Renal pelvis (tissue), 12 donors: ENCODE data around the gene MESD. TPM values are rescaled to one million over a fixed set of nuclear protein-coding genes. Genes with fewer than 3 reads are reported as not detected.

Source experiments
- DNase-seq: peaks from one replicate; pipeline ENCODE4 v3.0.0-alpha.2; 2013
- long read RNA-seq, 16 experiments: transcript quantifications; one replicate each; lab custom pipeline, GENCODE V29; 2026
- polyA plus RNA-seq, 3 donors: library from polyadenylated mRNA; unstranded; fragments of 120-200 nt; gene quantifications; one replicate each; pipeline ENCODE4 v1.2.1, GENCODE V29; 2013; ENCODE audit not compliant: insufficient read length in 3 of 3

MESD gene
- polyA plus RNA-seq: 10 to 100 TPM; 41.4 to 45.2 (median 42.8) TPM
- long read RNA-seq, donor 1, full-length matches to known transcripts: 41 of 41 reads
- long read RNA-seq, donor 1, partial matches to known transcripts: 0 of 41 reads
- long read RNA-seq, donor 1, other reads (novel, unspliced or antisense): 0 of 41 reads
- long read RNA-seq, donor 2, full-length matches to known transcripts: 53 of 53 reads
- long read RNA-seq, donor 2, partial matches to known transcripts: 0 of 53 reads
- long read RNA-seq, donor 2, other reads (novel, unspliced or antisense): 0 of 53 reads
- long read RNA-seq, donor 3, full-length matches to known transcripts: 40 of 40 reads
- long read RNA-seq, donor 3, partial matches to known transcripts: 0 of 40 reads
- long read RNA-seq, donor 3, other reads (novel, unspliced or antisense): 0 of 40 reads
- long read RNA-seq, donor 4, full-length matches to known transcripts: 47 of 47 reads
- long read RNA-seq, donor 4, partial matches to known transcripts: 0 of 47 reads
- long read RNA-seq, donor 4, other reads (novel, unspliced or antisense): 0 of 47 reads
- long read RNA-seq, donor 5, full-length matches to known transcripts: 23 of 30 reads
- long read RNA-seq, donor 5, partial matches to known transcripts: 7 of 30 reads
- long read RNA-seq, donor 5, other reads (novel, unspliced or antisense): 0 of 30 reads
- long read RNA-seq, donor 6, full-length matches to known transcripts: 46 of 46 reads
- long read RNA-seq, donor 6, partial matches to known transcripts: 0 of 46 reads
- long read RNA-seq, donor 6, other reads (novel, unspliced or antisense): 0 of 46 reads
- long read RNA-seq, donor 7, full-length matches to known transcripts: 51 of 61 reads
- long read RNA-seq, donor 7, partial matches to known transcripts: 10 of 61 reads
- long read RNA-seq, donor 7, other reads (novel, unspliced or antisense): 0 of 61 reads
- long read RNA-seq, donor 8, full-length matches to known transcripts: 17 of 23 reads
- long read RNA-seq, donor 8, partial matches to known transcripts: 6 of 23 reads
- long read RNA-seq, donor 8, other reads (novel, unspliced or antisense): 0 of 23 reads
- long read RNA-seq, donor 9, full-length matches to known transcripts: 59 of 59 reads
- long read RNA-seq, donor 9, partial matches to known transcripts: 0 of 59 reads
- long read RNA-seq, donor 9, other reads (novel, unspliced or antisense): 0 of 59 reads
- long read RNA-seq, donor 10, full-length matches to known transcripts: 57 of 57 reads
- long read RNA-seq, donor 10, partial matches to known transcripts: 0 of 57 reads
- long read RNA-seq, donor 10, other reads (novel, unspliced or antisense): 0 of 57 reads
- long read RNA-seq, donor 11, full-length matches to known transcripts: 35 of 41 reads
- long read RNA-seq, donor 11, partial matches to known transcripts: 6 of 41 reads
- long read RNA-seq, donor 11, other reads (novel, unspliced or antisense): 0 of 41 reads
- long read RNA-seq, donor 12, full-length matches to known transcripts: 61 of 61 reads
- long read RNA-seq, donor 12, partial matches to known transcripts: 0 of 61 reads
- long read RNA-seq, donor 12, other reads (novel, unspliced or antisense): 0 of 61 reads
- long read RNA-seq, donor 13, full-length matches to known transcripts: 26 of 33 reads
- long read RNA-seq, donor 13, partial matches to known transcripts: 7 of 33 reads
- long read RNA-seq, donor 13, other reads (novel, unspliced or antisense): 0 of 33 reads
- long read RNA-seq, donor 14: 0 reads
- long read RNA-seq, donor 15: 0 reads
- long read RNA-seq, donor 16, full-length matches to known transcripts: 43 of 53 reads
- long read RNA-seq, donor 16, partial matches to known transcripts: 10 of 53 reads
- long read RNA-seq, donor 16, other reads (novel, unspliced or antisense): 0 of 53 reads

DNA sequence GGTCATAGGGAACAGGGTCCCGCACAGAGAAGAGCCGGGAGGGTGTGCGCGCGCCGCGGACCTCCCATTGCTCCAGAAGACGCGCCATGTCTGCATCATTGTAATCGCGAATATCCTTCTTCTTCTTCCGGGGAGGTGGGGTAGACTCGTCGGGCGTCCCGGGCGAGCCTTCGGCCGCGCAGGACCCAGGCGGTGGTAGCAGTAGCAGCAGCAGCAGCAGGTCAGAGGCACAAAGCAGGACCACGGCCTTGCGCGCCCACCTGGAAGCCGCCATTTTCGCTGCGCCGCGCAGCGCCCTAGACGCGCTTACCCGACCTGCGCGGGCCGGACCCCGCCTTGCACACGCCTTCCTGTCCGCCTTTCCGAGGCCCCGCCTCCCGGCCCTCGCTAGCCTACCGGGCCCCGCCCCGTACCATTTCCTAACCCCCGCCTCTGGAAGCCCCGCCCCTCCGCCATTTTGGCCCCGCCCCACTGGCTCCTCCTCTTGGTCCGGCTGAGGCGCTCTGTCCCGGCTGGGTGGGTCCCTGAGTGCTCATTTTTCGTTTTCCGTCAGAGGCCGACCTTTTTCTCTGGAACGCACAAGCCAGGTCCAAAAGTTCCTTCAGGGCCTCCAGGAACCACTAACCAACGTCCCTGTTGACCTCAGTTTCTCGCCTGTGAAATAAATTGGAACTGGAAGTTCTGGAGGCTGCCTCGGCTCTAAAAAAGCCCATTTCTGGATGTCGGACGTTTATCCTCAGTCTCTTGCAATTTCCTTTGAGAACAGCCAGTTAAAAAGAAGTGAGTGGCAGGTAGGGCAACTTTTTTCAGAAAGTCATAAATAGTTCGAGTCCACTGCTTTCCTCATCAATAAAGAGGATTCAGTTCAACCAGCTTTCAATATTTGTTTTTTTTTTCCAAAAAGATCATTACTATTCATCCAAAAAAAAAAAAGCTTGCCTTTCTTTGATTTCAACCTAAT, at the start of gene MESD:
Gene MESD, minus strand, starts transcription at position 302 of the 961 bp plus-strand sequence. Its CDS starts 28 bp downstream, at position 274.
- DNase-seq: peak; percentile 96

DNA sequence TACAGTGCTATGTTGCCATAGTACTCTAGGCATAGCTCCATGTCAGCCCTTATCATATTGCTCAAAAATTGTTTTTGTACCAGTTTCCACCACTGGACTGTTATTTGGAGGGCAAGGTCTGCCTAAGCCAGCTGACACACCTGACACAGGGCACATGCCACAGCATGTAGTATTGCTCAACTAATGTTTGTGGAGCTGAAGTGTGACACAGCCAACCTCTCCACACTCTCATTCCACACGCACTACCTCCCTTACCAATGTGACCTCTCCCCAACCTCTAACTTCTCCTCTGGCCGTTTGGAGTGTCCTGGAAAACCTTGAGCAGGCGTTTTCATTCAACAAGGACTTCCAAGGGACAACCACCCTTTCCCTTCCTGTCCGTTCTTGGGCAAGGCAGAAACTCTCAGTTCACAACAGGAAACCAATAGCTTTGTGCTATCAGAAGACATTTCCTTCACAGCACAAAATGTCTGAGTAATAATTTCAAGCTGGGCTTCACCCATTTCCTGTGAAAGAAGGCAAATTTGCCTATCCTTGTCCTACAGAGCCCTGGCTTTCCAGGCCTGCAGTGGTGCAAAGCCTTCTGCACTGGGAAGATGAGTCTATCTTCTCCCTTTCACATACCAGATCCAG, 49.5 kb upstream of the MESD start:
- no peak for DNase-seq

DNA sequence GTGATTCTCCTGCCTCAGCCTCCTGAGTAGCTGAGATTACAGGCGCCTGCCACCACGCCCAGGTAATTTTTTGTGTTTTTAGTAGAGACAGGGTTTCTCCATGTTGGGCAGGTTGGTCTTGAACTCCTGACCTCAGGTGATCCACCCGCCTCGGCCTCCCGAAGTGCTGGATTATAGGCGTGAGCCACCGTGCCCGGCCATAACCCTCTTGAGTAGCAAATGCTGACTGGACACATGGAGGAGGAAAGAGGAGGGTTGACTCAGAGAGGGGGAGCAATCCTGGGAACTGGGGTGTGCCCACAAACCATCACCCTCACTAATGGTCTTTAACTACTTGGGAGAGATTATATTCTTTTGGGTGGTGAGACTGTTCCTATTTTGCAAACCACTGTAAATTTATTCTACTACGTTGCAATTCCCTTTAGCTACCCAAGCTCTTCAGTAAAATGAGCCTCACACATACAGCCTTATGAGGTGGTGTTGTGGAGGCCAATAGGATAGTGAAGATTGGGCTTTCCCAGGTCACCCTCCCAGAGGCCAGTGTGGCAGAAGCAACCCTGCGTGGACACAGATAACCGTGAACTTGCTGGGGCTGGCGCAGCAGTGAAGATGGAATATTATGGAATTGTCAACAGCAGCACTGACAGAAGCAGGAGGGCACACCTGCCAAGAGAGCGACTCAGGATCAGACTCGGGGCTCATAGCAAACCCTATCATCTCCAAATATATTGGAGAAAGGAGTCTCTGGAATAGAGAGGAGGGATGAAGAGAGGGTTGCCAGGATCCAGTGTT, 48.5 kb upstream of the MESD start:
- DNase-seq: no peak

GRCh38 chr15:81033508-81033907, 43.9 kb upstream of the MESD start:
- no peak for DNase-seq

- no peak for DNase-seq
Measured at GRCh38 chr15:81032818-81033217, 43.2 kb upstream of the MESD start.

- DNase-seq: no peak
Measured at GRCh38 chr15:81032355-81032754, 42.7 kb upstream of the MESD start.

DNA sequence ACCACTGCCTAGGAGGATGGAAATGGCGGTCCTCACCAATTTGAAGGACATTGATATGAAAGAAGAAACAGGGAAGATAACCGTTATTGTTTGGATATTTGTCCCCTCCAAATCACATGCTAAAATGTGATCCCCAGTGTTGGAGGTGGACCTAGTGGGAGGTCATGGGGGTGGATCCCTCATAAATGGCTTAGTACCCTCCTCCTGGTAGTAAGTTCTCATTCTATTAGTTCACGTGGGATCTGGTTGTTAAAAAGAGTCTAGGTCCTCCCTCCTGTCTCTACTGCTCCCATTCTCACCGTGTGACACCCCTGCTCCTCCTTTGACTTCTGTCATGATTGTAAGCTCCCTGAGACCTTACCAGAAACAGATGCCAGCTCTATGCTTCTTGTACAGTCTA, 41.6 kb upstream of the MESD start:
- DNase-seq: no peak

GRCh38 chr15:81030301-81030750, 40.7 kb upstream of the MESD start:
- no peak for DNase-seq

DNA sequence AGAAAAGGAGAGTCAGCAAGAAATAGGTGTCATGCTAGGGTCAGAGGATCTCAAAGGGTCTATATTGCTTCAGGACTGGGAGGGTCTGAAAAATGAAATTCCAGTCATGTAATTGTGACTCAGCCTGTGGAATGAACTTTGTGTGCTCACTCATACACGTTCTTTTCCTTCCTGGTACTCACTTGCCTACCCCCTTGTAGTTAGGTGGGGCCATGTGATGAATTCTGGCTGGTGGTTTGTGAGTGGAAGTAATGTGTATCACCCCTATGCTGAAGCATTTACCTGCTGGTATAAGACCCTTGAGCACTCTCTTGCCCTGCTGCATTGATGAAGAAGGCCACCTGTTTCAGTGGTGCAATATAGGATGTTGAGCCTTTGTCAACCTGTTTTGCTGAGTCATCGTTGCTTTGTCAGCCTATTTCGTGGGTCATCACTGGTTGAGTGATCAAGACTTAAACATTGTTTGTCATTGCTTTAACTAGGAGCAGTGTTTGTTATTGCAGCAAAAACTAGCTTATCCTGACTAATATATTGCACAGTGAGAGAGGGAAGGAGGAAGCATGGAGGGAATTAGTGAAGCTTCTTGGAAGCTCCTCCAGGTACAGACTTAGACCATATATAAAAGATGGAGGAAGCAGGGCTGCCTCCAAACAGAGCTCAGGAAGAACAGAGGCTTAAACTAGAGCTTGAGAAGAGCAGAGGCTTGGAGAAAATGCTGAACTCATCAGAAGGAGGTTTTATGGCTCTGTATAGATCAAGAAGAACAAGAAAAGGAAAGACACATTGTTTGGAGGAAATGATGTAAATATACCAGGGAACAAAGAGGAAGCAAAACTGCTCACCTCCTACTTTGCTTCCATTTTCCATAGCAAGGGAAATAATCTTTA, 40.0 kb upstream of the MESD start:
- no peak for DNase-seq

DNA sequence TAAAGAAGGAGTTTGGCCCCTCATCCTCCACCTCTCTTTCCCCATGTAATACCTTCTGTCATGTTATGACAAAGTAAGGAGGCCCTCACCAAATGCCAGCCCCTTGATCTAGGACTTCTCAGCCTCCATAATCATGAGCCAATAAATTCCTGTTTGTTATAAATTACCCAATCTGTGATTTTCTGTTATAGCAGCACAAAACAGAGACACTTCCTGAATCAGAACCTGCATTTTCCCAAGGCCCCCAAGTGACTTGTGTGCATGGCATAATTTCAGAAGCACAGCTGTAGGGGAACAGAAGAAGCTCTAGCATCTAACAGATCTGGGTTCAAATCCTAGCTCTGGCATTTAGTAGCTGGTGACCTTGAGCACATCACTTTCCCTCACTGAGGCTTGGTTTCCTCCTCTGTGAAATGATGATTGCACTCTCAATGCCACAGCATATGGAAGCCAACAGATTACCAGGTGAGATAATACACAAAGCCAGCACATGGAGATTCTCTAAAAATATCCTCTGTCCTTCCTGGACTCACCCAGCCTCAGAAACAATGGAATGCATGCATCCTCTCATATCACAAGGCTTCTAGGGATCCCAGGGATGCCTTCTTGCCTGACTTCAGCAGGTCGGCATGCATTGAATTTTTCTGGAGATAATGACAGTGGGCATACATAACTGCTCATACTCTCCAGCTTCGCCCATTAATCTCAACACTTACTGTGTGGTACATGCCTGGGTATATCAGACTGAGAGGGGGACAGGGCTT, 37.4 kb upstream of the MESD start:
- DNase-seq: no peak

GRCh38 chr15:81025721-81026370, 36.2 kb upstream of the MESD start:
- DNase-seq: no peak

DNA sequence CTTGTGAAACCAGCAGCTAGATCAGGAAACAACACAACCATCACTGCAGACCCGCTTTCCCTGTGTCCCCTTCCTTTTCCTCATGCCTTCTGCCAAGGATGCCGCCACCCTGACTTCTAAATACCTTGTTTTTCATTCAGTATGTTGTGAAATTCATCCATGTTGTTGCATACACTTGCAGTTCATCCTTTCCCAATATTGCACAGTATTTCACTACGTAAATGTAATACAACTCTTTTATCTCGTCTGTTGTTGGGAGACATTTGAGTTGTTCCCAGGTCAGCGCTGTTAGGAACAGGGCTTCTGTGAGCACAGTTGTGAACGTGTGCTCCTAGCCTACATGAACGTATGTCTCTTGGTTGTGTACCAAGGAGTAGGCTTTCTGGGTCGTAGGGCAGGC, 35.3 kb upstream of the MESD start:
- no peak for DNase-seq

DNA sequence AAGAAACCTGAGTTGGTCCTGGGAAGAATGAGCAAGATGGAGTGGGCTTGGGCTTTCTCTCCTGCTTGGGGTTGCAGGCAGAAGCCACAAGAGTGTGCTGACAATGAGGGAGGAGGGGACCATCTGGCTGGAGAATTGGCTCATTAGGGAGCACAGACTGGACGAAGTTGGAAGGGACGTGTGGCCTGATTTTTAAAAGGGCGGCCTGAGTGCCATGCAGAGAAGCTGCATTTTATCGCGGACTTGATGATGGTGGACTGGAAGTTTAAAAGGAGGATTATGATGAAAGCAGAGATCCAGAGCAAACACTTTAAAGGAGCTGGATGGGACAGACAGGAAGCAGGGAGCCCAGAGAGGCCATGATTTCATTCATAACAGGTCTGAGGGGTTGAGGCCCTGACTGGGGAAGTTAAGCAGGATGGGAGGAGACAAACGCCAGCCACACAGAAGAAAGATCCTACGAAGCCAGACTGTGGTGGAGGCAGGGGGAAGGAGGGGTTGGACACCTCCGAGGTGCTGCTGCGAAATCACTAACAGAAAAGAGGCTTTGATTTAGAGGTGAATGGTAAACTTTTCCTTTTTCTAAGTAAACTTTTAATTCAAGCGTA, 34.8 kb upstream of the MESD start:
- no peak for DNase-seq

- no peak for DNase-seq
Measured at GRCh38 chr15:81023483-81024264, 34.1 kb upstream of the MESD start.
